ENCODE results near the gene MAPK14.
"Not testable (repeated sequence)": the region's sequence is repeated elsewhere in the genome, so short reads cannot be mapped to it uniquely, and the experiment has no call there.

Gene MAPK14

DNA sequence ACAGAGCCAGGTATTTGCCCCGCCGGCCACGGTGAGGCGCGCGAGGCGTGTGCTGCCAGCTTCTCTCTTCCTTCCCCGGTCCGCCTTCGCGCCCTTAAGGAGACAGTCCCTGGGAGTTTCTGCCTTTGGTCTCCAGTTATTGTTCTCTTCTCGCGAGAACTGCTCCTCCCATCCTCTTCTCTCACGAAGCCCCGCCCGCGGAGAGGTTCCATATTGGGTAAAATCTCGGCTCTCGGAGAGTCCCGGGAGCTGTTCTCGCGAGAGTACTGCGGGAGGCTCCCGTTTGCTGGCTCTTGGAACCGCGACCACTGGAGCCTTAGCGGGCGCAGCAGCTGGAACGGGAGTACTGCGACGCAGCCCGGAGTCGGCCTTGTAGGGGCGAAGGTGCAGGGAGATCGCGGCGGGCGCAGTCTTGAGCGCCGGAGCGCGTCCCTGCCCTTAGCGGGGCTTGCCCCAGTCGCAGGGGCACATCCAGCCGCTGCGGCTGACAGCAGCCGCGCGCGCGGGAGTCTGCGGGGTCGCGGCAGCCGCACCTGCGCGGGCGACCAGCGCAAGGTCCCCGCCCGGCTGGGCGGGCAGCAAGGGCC lies at the start of gene MAPK14:
TSS of gene MAPK14 (plus strand) at position 308 of the 587 bp plus-strand sequence. CDS start 350 bp downstream, outside the sequence.
- peak; percentile 99 for DNase-seq

DNA sequence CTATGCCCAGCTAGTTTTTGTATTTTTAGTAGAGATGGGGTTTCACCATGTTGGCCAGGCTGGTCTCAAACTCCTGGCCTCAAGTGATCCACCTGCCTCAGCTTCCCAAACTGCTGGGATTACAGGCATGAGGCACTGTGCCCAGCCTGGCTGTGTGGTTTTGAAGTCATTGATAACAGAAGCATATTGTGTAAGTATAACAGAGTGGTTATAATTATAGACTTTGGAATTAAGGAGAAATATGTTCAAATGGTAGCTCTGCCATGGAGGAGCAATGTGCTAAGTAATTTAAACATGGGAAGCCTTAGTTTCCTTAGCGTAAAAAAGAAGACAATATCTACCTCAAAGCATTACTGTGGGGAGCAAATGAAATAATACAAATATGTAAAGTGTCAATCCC lies 47.5 kb upstream of the MAPK14 start:
- DNase-seq, result not testable (repeated sequence)

DNA sequence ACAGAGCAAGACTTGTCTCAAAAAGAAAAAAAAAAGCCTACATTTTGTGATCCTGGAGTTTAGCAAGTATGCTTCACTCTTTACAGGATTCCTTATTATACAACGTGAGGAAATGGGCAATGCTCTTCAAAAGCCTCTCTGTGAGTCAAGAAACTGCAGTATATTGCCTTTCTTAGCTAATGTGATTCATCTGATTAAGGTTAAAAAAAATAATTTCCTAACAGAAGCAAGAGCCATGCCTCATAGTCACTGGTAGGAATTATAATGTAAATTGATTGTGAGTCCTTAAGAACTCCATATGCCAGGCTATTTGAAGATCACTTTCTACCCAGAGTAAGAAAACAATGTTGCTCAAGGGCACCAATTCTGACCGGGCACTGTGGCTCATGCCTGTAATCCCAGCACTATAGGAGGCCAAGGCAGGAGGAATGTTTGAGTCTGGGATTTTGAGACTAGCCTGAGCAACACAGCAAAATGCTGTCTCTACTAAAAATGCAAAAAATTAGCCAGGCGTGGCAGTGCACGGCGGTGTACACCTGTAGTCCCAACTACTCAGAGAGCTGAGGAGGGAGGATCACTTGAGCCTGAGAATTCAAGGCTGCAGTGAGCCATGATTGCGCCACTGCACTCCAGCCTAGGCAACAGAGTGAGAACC lies 46.5 kb upstream of the MAPK14 start:
- no peak for DNase-seq

DNA sequence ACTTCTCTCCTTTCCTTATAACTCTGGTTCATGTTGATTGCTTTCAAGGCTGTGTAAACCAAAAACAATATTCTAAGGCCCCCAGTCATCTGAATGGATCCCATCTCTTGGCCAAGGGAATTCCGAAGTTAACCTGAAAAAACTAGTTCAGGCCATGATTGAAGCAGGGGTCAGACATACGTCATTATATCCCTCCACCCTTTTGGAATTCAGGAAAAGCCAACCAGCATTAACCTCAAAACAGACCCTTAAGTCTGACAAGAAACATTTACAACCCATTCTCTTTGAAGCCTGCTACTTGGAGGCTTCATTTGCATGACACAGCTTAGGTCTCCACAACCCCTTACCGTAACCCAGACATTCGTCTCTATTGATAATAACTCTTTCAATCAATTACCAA lies 42.9 kb upstream of the MAPK14 start:
- no peak for DNase-seq

DNA sequence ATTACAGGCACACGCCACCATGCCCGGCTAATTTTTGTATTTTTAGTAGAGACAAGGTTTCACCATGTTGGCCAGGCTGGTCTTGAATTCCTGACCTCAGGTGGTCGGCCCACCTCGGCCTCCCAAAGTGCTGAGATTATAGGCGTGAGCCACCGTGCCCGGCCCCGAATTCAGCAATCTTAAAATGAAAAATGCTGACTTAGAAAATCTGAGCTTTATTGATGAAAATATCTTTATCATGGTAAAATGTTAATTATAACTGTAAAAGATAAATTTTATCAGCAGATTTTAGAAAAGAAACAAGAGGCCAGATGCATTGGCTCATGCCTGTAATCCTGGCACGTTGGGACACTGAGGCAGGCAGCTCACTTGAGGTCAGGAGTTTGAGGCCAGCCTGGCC lies 39.6 kb upstream of the MAPK14 start:
- DNase-seq, result not testable (repeated sequence)

DNA sequence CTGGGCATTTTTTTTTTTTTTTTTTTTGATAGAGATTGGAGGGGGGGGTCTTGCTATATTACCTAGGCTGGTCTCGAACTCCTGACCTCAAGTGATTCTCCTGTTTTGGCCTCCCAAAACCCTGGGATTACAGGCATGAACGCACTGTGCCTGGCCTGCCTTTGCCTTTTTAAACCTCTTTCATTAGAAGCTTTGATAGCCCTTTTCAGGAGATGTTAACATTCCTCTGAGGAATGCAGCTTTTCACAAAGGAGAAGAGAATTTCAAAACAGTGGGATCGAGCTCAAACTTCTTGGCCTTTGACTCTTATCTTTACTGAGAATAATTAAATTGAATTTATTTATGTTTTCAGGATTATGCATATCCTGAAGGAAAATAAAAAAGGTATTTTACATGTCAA lies 34.5 kb upstream of the MAPK14 start:
- no peak for DNase-seq

DNA sequence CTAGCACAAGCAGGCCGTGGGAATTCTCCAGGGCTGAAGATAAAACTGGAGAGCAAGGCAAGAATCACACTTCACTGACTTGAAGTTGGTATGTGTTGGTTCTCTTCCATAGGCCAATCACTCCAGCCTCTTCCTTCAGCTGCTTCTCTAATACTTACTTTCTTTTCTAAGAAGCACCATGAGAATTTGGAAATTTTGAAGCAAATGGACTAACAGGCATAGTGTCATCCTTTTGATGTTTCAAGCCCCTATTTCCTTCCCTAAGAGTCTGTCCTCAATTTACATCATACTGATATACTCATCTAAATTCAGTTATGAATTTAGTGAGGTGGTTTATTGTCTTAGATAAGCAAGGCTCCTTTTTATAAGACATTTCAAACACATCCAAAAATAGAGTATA lies 27.2 kb upstream of the MAPK14 start:
- DNase-seq, result no peak

DNA sequence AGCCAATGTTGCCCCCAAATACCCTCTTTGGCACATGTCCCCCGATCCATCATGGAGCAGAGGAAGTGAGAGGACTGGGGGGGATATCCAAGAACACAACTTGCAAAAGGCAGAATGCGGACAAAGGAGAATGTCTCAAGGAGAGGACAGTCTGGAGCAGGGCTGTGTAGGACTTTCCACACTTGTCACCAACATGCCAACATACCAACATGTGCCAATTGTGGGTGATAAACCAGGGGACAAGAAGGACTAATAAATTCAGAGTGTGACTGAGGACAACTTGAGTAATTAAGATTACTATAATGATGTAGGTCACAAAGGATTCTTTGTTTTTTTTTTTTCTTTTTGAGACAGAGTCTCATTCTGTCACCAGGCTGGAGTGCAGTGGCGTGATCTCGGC lies 11.9 kb upstream of the MAPK14 start:
- no peak for DNase-seq

DNA sequence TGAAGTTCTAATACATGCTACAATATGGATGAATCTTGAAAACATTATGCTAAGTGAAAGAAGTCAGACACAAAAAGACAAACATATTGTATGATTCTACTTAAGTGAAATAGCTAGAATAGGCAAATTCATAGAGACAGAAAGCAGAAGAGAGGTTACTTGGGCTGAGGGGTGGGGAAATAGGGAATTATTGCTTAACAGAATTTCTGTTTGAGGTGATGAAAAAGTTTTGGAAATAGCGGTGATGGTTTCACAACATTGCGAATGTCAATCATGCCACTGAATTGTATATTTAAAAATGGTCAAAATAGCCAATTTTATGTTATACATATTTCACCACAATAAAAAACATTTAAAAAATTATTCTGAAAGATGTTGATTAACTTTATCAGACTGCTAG lies 9.3 kb upstream of the MAPK14 start:
- no peak for DNase-seq

DNA sequence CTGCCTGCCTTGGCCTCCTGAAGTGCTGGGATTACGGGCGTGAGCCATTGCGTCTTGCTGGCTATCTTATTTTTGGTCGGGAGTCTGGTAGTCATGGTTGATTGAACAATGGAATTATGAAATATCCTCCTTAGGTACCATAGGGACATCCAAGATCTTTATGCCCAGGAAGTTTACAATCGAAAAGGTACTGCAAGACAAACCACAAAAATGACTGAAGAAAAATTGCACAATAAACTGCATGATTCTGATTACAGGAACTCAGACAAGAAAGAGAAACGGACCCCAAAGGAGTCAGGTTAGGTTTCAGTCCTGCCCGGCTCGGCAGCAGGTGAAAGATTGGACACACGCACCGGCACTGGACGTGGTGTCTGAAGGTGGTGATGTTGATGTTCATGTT lies 8.4 kb upstream of the MAPK14 start:
- no peak for DNase-seq

DNA sequence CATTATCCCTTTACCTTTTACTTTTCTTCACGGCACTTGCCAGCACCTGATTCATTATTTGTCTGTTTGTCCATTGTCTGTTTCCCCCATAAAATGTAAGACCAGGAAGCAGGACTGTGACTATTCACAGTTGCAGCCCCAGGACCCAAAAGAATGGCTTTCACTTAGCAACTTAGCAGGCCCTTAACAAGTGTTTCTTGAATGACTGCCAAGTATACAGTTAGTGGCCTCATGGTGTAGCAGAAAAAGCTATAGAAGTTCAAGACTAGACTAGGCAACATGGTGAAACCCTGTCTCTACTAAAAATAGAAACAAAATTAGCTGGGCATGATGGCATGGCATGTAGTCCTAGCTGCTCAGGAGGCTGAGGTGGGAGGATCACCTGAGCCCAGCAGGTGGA lies 7.5 kb upstream of the MAPK14 start:
- no peak for DNase-seq

DNA sequence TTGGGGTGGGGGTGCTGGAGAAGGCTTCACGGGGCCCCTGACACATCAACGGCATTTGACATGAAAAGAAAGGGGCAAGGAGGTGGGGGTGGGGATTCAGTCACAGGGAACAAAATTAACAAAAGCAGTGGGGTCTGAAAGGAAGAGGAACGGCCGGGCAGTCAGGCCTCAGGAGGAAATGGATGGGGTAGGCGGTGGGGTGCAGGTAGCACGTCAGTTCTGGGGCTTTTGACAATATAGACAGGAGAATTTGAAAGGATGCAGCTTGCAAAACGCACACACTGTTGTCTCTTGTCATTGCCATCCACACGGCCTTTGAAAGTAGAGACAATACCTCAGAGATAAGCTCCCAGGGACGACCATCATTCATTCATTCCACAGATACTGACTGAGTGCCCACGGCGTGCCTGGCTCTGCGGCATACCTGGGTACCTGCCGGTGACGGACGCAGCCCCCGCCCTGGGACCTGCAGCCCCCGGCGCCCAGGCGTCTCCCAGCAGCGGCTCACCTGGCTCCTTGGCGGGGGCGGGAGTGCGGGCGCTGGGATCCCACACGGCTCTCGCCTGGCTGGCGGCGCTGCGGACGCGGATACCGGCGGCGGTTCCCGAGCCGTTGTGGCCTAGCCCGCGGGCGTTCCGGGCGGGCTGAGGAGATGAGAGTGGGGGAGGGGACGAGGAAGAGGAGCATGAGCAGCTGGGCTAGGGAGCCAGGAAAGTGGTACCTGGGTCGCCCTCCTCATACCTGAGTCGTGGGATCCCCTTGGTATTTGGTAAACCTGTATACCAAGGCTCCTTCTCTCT lies 3.4 kb upstream of the MAPK14 start, which contains the start of gene SLC26A8:
TSS of gene SLC26A8 (minus strand) at position 646 of the 800 bp plus-strand sequence. CDS start 4,934 bp downstream, outside the sequence.
- no peak for DNase-seq

DNA sequence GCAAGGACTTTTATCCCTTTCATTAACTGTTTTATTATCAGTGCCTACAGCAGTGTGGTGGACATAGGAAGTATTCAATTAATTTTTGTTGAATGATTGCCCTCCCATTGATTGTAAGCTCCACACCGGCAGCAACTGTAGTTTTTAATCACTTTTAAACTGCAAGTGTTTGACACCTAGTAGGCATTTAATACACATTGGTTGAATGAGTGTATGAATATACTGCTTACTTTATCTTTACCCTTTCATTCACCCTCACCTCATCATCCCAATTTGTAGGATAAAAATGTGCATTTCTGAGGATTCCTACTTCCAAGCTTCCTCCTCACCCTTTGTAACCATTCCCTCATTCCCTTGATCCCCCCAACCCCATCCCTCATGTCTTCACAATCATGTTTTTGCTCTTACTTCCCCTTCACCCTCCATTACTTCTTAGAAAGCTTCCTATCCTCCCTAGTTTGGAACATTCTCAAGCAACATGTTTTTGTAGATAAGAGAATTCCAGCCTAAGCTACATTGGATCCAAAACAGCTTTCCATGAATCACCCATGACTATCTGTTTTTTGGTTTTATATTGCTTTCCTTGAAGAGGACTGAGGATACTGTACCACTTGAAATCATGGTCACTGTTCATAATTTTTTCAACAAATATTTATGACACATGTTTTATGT lies 2.2 kb upstream of the MAPK14 start:
- DNase-seq, result no peak

DNA sequence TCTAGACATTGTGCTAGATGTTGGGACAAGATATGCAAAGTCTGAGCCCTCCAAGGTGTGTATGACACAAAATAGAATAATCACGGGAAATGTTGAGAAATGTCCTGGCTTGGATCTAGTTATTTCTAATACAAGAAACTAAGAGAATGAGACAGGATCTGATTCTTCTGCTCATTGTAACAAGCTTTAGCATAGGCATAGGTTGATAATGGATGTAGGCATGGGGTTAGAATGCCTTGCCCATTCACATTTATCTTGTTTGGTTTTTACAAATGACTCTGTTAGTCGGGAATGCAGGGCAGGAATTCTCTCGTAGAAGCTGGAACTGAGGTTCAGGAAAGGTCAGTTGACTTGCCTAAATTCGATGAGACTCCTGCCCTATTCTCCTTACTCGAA lies 1.7 kb upstream of the MAPK14 start:
- peak; percentile 19 for DNase-seq

DNA sequence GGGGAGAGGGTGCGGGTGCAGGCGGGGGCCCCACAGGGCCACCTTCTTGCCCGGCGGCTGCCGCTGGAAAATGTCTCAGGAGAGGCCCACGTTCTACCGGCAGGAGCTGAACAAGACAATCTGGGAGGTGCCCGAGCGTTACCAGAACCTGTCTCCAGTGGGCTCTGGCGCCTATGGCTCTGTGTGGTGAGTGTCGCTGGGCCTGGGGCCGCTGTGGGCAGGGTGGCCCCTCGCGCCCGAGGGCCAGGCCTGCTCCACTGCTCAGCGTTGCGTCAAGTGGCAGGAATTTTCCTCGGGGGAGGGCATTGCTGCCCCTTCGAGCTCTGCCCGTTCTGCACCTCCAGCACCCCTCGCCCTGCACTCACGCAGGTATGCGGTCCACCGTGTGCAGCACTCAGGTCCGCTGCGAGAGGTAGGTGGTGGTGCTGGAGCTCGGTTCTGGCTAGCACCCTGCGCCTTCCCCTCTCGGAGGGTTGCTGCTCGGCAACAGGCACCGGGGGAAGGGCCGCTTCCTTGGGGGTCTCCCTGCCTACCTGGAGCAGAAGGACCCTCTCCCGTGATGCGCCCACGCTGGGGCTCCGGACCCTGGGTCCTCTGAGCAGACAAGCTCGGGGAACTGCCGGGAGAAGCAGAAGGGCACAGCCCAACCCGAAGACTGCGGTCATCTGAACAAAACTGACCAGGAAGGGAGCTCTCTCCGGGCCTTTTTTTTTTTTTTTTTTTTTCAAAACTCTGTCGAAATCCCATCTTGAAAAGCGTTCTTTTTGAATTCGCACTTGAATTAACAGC lies 674 bp downstream of the MAPK14 start:
- peak; percentile 12 for DNase-seq

DNA sequence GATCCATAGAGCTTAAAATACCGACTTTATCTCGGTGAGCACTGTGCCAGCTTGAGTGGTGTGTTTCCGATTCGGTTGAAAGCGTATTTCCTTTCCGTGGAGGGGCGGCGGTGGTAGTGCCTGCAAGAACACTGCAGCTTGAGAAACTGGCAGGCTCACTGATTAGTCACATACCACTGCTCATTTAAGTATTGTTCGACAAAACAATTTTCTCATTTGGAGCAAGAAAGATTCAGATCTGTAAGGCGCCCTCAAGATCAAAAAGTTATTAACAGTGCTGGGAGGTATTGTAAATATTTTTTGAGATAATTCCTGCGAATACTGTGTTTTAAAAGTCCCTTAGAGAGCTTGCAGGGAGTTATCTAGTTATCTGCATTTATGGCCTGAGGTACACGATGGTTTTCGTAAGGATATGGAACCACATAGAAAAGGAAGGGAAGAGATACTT lies 1.3 kb downstream of the MAPK14 start:
- peak; percentile 50 for DNase-seq

DNA sequence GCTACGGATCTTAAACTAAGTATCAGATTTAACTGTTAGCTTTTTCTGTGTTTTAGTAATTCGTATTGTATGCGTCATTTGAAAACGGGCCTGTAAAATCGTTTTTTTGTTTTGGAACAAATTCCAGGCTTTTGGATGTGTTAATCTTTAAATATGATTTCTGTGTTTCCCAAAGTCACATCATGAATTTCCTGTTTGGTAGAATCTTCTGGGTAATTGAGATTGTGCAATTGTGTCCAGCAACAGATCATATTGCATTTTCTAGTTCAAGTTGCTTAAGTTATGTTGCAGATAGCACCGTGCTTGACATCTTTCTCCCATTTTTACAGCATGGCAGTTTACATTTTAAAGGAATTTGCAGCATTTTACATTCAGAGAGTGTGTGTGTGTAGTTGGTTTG lies 1.9 kb downstream of the MAPK14 start:
- no peak for DNase-seq

DNA sequence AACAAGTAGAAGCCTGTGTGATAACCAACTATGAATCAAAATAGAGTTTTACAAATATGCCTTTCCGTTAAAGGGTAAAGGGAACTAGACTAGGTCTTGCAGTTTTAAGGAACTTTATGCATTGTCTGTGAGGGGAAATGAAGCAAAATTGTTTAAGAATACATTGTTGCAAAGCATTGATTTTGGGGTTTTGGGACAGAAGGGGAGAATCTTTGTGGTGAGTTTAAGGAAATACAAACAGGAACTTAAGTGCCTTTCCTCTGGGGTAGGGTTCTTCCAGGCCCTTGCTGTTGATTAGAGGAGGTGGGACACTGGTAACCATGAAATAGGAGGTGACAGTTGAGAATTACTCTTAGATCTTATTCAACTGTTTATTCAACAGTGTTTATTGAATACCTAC lies 4.7 kb downstream of the MAPK14 start:
- no peak for DNase-seq

DNA sequence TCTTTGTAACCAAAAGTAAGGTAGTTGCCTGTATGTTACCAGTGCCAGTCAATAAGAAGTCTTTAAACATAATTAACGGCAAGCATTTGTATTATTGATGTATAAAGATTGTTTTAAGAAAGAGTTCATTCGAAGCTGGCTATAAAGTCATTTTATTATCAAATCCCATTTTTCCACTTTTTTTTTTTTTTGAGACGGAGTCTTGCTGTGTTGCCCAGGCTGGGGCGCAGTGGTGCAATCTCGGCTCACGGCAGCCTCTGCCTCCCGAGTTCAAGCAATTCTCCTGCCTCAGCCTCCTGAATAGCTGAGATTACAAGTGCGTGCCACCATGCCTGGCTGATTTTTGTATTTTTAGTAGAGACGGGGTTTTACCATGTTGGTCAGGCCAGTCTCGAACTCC lies 5.5 kb downstream of the MAPK14 start:
- DNase-seq, result not testable (repeated sequence)

DNA sequence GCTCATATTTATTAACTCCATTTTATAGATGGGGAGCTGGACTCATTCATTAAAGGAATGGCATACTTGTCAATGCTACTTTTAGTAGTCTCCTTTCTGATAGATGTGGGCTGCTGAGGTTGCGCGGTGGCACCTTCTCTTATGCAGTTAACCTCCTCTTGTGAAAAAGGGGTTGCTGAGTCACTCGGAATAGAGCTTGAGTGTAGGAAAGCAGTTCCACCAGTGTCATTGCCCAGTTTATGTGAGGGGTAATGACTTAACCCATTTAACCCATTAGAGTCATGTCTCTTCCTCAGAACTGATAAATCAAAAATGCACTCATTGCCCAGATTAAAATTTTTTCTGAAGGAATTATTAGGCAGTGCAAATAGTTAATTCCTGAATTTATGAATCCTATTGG lies 6.3 kb downstream of the MAPK14 start:
- DNase-seq, result no peak

DNA sequence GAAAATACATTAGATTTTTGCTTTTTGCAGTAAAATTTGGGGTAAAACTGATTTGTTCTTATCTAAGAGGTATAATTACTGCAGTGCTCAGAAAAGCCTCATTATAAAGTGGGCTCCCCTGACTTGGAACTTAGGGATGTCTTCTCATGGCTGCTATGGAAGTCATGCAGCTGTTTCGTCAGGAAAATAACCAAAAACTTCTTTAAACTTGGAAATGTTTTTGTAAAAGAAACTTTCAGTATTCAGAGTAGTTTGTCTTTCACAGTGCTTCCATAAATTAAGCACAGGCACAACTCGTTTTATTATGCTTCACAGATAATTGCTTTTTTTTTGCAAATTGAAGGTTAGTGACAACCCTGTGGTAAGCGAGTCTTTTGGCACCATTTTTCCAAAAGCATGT lies 6.8 kb downstream of the MAPK14 start:
- DNase-seq, result no peak

DNA sequence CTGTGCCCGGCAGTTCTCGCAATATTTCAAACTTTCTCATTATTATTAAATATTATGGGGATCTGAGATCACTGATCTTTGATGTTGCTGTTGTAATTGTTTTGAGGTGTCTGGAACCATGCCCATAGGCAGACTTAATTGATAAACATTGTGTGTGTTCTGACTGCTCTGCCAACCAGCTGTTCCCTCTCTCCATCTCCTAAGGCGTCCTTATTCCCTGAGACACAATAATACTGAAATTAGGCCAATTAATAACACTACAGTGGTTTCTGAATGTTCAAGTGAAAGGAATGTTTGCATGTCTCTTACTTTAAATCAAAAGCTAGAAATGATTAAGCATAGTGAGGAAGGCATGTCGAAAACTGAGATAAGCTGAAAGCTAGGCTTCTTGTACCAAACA lies 7.6 kb downstream of the MAPK14 start:
- DNase-seq, result no peak
